ENCODE results near the gene CEP83.
"Not testable (repeated sequence)": the region's sequence is repeated elsewhere in the genome, so short reads cannot be mapped to it uniquely, and the experiment has no call there.

The CEP83 gene

DNA sequence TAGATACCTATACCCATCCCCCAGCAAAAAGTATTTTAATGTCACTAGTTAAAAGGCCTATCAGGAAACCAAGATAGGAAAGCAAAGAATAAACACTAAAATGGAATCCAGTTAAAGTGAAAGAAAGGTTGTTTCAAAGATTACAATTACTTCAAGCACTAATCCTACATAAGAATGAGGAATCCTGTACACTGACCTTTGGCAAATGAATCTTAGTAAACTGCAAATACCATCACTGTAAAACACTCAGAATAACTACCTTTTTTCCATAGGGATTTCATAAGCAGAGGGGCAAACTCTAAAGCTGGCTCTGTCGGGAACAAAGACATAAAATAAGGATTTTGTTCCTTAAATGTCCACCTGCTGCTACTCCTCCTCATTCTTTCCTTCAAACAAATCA is 25.9 kb downstream of the CEP83 start:
- no peak for DNase-seq

DNA sequence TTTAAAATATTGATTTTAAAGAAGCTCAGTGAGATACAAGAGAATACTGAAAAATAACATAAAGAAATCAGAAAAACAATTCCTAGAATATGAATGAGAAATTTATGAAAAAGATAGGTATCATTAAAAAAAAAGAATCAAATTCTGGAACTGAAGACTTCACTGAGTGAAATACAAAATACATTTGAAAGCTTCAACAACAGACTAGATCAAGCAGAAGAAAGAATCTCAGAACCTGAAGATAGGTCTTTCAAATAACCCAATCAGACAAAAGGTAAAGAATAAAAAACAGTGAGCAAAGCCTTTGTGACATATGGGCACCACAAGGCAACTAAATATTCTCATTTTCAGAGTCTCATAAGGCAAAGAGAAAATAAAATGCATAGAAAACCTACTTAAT is 29.4 kb downstream of the CEP83 start:
- no peak for DNase-seq

DNA sequence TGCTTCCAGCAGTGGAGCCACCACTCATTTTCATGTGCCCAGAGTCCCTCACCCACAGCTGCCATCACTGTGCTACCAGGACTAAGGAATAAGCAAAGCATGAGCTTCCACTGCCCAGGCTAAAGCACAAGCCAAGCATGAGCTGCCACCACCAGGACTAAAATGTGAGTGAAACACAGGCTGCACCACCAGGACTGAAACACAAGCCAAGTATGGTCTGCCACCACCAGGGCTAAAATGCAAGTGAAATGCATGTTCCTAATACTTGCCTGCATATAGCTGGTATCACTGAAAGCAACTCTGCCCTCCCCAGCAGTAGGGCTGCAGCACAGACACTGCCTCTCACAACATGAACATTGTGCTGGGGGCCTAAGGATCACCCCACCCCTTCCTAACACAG is 30.0 kb downstream of the CEP83 start:
- DNase-seq: no peak

DNA sequence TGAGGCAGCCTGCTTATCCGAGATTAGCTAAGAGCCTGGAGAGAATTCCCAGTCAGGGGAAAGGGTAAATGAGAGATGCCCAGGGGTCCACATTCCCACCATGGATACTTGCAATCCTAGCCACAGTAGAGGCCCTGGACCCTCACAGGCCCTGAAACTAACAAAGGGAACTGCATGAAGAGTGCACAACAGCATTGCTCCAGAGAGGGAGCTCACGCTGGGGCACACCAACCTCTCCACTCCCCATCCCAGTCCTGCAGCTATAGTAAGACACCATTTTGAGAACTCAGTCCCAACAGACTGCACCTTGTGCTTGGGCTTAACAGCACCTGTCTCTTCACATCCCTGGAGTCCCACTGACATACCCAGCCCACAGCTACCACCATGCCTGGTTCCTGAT is 30.5 kb downstream of the CEP83 start:
- no peak for DNase-seq

DNA sequence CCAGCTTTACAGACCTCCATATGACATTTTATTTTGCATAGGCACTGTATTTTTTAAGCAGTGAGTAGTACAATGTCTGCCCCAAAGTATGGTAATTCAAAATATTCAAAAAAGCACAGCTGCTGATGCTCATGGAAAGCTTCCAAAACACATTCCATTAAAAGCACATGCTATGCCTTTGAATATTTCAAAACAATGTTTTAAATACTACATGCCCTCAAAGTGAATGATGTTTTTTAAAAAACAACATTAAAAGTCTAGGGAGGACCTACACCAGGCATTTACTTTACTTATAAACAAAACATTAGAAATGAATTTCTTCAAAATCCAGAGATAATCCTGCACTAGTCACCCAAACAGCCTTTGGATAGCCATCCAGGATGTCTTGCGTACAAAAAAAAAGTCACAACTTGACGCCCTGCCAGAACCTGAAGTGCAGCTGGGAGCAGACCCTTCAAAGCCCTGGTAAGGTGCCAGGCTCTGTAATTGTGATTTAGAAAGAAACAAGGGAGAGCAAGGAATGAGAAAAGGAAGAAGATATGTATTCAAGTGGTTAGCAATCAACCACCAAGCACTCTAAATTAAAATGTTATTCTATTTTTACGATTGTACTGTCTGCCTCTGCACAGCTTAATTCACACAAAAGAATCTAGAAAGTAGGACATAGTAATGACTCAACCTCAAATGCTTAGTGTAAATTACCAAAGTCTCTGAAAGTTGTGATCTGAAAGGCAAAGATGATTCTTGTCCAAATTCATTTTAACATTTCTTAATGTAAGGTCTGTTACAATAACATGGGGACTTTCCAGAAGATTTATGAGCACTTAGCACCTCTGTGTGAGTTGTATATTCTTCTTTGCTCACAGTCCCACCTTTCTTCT is 31.9 kb downstream of the CEP83 start:
- DNase-seq: peak; percentile 4

DNA sequence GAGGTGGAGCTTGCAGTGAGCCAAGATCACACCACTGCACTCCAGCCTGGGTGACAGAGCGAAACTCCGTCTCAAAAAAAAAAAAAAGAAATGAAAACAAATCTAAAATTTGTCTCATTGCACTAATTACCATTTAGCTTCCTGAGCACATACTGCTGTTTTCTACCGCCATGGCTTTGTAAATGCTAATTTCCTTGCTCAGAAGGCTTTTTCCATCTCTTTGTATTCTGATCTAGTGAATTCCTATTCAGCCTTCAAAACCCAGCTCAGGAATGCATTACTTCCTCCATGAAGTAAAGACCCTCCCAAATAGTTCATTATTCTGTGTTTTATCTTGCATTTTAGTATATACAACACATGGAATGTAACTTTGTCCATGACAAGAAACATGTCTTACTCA is 33.6 kb downstream of the CEP83 start:
- no peak for DNase-seq

DNA sequence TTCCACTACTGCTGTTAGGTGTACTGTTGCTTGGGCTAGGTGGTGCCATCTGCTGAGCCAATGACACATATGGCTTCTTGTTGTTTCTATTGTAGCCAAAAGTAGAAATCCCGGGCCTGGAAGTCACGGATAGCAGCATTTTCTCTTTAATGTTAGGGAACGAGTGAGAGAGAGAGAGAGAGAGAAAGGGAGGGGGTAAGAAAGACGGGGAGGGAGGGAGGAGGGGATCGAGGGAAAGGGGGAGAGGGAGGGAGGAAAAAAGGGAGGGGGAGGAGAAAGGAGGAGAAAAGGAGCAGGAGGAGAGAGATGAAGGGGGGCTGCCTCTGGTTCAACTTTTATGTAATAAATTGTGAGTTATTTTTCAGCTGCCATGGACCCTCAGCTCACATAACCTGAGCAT is 34.8 kb downstream of the CEP83 start:
- not testable (repeated sequence) for DNase-seq

DNA sequence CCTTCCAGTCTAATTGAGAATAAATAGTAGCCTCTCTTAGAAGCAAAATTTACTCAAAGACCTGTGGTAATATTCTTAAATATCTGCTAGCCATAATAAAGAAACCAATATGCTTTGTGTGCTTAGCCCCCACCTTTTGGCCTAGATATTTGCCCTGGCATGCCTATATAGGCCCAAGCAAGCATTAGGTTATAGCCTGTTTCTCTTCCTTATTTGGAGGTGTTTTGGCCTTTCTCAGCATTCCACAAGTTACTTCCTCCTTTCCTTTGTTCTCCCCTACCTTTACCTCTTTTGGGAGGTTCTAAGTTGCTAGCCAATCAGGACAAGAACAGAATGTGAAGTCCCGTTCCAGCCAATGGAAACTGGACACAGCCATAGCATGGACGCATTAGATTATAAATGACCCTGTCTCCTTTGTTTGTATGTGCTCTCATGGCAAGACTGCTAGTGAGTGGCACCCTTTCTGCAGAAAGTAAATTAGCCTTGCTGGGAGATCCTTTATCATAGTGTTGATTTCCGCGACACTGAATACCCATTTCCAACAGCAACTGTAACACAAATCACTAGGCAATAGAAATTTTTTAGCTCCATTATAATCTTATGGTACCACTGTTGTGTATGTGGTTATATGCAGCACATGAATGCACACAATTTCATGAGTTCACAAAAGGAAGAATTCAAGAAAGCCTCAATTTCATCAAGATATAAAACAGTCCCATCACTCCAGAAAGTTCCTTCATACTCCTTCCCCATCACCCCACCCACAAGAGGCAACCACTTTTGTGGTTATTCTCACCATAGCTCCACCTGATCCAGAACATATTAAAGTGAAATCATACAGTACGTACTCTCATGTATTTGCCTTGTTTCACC is 37.6 kb downstream of the CEP83 start:
- no peak for DNase-seq

DNA sequence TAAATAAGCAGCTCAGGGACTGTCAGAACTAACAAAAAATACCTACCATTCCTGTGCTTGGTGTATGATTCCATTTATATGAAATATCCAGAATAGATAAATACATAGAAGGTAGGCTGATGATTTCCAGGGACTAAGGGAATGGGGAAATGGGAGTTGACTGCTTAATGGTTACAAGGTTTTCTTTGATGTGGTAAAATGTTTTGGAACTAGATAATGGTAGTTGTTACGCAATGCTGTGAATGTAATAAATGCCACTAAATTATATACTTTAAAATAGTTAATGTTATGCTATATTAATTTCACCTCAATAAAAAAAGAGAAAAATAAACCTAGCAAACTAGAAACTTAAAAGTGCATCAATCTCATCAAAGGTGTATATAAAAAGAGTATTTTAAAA is 41.1 kb downstream of the CEP83 start:
- no peak for DNase-seq

DNA sequence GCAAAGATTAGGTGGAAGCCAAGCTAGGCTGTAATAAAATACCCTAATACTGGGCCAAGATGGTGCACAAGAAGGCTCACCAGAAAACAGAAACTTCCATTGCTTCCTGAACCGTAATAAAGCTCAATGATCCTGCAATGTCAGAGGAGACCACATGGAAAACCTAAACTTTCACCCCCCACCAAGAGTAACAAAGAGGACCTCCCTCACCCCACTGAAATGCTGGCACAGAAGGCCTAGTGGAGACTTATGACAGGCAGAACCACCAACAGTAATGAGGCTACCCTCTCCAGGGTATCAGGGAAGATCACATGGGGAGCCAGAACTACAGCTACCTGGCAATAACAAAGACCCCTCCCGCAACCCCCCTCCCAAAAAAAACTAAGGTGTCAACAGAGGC is 43.1 kb downstream of the CEP83 start:
- no peak for DNase-seq

DNA sequence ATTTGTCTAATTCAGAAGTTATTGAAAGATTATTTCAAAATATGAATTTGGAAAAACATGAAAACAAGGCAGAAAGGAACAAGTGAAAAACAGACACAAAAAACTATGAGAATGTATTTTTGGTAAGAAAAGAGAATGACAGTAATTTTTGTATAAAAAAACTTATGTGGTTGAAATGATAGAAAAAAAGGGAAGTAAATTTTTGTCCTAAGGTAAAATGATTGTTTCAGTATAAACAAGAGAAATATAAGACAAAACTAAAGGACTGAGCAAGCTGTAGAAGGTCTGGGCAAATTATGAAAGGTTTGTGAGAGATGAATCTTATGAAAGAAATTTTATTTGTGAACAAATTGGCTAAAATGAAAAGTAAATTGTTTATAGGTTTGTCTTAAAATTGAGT is 44.6 kb downstream of the CEP83 start:
- DNase-seq: no peak

DNA sequence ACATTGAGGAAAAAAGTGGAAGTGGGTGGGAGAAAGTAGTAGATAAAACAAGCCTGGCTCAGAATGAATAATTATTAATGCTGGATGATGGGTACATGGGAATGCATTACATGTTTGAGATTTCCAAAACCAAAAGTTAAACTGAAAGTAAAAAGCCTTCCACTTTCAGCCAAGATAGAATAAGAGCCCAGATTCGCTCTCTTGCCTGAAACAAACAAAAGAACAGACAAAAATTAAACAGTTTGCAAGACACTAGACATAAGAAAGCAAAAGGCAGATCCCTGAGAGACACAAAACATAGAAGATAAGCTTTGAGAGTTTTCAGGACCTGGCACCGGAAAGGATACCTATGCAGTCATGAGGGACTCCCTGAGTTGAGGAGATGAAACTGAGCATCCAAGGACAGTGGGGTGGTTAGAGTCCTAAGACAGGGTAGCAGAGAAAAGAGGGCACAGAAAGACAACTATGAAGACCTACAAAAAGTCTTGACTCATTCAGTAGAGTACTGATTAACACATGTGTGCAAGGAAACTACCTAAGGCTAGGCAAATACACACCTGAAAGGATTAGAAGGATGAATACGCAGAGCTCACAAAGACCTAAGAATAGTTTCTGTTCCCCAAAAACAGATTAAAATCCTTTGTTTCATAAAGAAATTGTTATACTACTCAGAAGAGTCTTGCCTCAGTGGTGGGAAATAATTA is 54.1 kb downstream of the CEP83 start:
- DNase-seq: no peak

DNA sequence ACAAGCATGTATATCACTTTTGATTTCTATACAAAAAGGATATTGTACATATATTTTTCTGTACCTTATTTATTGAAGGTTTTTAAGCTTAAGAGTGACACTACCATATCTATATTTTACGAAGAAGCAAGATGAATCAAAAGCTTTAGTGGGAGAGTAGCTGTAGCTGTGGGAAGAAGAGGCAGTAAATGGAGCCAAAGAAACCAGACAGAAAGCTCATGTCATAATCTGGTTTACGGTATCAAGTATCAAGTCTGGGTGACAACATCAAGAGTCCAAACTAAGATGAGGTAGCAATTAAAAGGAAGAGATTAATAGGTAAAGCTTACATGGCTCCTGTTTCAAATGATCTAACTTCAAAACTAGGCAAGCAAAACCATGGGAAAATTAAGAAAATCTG is 54.8 kb downstream of the CEP83 start:
- no peak for DNase-seq

DNA sequence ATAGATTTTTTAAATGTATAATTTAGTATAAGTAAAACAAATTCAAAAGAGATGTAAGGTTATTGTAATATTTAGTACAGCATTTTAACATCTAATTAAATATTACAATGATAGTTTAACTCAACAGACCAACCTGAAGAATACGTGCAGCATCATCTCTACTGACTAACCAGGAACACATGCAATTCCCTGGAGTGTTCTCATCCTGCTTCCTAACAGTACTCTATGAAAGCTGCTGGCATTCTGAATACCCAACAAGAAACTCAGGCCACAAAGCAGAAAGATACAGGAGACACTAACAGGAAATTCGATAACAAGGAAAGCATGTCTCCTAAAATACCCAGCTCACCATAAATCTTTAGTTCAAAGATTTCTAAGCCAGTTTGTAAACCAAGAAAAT is 58.3 kb downstream of the CEP83 start:
- no peak for DNase-seq

DNA sequence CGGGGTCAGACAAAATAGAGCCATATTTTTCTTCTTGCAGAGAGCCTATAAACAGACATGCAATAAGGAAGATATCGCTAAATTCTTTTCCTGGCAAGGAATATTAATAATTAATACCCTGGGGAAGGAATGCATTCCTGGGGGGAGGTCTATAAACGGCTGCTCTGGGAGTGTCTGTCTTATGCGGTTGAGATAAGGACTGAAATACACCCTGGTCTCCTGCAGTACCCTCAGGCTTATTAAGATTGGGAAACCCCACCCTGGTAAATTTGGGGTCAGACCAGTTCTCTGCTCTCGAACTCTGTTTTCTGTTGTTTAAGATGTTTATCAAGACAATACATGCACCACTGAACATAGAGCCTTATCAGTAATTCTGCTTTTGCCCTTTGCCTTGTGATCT is 61.0 kb downstream of the CEP83 start:
- DNase-seq: not testable (repeated sequence)

DNA sequence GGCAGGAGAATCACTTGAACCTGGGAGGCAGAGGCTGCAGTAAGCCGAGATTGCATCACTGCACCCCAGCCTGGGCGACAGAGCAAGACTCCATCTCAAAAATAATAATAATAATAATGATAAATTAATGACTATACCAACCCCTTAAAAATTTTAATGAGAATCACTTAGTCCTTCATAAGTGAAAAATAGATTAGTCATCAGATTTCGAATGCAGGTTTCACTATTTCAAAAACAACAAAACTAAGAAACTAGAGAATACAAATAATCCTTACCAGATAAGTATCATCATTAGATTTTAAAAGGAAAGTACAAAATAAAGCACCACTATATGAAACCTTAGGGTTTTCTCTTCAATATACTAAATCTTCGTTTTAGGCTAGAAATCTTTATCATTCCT is 62.3 kb downstream of the CEP83 start:
- DNase-seq: no peak

DNA sequence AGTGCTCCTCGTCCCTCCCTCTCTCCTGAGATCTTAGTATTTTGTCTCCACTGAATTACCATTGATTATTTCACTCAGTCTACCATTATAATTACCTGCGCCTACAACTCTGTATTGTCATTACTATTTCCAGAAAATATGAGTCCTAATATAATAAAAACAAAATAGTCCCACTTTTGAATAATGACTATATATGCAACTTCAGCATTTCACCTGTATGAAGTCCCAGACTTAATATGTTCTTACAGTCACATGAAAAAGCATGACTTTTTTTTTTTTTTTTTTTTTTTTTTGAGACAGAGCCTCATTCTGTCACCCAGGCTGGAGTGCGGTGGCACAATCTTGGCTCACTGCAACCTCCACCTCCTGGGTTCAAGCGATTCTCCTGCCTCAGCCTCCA is 63.7 kb downstream of the CEP83 start:
- not testable (repeated sequence) for DNase-seq

DNA sequence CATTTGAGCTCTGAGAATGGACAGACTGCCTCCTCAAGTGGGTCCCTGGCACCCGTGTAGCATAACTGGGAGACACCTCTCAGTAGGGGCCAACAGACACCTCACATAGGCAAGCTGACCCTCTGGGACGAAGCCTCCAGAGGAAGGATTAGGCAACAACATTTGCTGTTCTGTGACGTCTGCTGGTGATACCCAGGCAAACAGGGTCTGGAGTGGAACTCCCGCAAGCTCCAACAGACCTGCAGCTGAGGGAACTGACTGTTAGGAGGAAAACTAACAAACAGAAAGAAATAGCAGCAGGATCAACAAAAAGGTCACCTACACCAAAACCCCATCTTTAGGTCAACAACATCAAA is 69.6 kb downstream of the CEP83 start:
- DNase-seq: no peak

DNA sequence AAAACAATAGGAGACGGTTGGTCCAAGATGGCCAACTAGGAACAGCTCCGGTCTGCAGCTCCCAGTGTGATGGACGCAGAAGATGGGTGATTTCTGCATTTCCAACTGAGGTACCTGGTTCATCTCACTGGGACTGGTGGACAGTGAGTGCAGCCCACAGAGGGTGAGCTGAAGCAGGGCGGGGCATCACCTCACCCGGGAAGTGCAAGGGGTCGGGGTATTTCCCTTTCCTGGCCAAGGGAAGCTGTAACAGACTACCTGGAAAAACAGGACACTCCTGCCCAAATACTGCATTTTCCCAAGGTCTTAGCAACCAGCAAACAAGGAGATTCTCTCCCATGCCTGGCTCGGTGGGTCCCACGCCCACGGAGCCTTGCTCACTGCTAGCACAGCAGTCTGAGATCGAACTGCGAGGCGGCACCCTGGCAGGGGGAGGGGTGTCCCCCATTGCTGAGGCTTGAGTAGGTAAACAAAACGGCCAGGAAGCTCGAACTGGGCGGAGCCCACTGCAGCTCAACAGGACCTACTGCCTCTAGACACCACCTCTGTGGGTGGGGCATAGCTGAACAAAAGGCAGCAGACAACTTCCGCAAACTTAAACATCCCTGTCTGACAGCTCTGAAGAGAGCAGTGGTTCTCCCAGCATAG is 70.1 kb downstream of the CEP83 start:
- not testable (repeated sequence) for DNase-seq

DNA sequence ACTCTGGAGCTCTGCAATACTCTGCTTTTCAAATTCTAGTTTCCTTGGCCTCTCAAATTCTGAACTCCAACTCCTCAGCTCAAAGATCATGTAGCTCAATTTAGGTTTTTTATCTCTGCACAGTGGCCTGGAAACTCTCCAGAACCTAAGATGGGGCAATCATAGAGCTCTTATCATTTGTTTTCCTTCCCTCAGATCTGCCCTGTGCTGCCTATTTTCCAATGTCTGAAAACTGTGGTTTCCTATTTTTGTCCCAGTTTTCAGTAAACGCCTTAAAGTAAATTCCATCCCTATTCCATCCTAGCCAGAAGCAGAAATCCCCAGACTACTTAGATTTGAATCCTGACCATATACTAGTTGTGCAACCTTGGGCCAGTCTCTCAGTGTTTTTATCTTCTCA is 73.2 kb downstream of the CEP83 start:
- no peak for DNase-seq

DNA sequence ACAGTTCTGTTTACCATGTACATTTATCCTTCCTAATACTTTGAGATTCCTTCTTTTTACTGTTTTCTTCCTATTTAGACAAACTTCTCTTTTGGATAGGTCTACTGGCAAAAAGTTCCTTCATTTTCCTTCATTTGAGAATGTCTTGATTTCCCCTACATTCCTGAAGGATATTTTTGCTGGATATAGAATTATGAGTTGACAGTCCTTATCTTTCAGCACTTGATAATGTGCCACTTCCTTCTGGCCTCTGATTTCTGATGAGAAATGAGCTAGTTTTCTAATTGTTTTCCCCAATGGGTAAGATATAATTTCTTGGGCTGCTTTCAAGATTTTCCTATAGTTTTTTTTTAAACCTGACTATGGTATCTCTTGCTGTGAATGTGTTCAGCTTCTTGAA is 75.6 kb downstream of the CEP83 start:
- DNase-seq: no peak

DNA sequence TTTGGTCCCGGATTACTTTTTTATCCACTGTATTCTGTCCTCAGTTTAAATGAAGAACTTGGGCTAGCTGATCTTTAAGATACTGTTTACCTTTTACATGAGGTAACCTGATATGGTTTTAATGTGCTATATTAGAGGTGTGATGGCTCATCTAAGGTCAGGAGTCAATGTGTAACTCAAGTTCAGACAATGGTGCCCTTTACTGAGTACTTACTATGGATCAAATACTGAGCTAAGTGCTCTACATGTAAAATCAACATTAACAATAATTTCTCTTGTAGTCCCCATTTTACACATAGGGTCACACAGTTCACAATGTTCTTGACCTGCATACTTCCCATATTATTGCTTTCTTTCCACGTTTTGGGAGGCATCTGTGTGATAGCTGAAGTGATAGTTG is 79.2 kb downstream of the CEP83 start:
- DNase-seq: no peak

DNA sequence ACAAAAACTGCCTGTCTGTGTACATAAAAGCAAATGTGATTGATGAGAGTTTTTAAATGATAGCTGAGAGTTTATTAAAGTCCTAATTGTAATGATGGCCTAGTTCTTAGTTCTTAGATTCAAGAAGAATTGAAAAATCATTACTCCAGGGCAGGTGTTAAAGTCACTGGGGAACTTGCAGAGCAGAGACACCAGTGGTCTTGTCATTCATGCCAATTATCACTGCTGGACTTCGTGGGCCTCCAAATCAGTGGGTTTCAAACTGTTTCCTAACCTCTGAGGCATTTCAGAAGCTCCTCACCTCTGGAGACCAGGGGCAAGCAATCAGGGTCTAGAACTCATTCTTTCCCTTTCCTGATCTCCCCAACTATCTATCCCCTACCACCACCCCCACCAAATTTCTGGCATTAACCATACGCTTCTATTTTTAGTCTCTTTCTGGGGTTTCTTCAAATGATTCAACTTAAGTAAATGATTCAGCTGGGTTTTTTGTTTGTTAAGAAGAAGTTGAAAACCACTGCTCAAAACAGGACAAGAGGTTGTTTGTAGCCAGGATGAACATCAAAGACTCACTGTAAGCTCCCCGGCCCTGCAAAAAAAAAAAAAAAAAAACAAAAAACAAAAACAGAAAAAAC is 80.1 kb downstream of the CEP83 start:
- no peak for DNase-seq

Measured in NCI-H526 treated with DMSO at 0.1 percent for 48 hours (cell line).